ENCODE results near the gene STK25.

- TF ChIP-seq EZH2 (IDR thresholded peaks at IDR 0.05; ENCODE audit: low read depth, unreplicated experiment) (no peak), CTCF (conservative IDR thresholded peaks at IDR 0.05; ENCODE audit: low read depth in 2 of 2) (no peak)
Measured at GRCh38 chr2:241478166-241478565, 30.2 kb downstream of the STK25 start.
